SK-N-SH (cell line): ENCODE results near the gene PODXL2. TPM values are rescaled to one million over a fixed set of nuclear protein-coding genes. Genes with fewer than 3 reads are reported as not detected.

ENCODE experiments used
- CTCF ChIA-PET: fragments of 300-600, 350-600 bp; formaldehyde crosslinking; extraction: SDS; loops from one replicate; lab custom pipeline; 2021; lab: Yijun Ruan, JAX
- POLR2A ChIA-PET: fragments of 350-600 bp; sonication (Branson Sonifier 250); formaldehyde crosslinking; extraction: SDS; loops from one replicate; lab custom pipeline; 2020; ENCODE audit warnings: antibody characterized with exemption, inconsistent platforms; lab: Yijun Ruan, JAX
- DNase-seq: peaks from one replicate; pipeline ENCODE4 v3.0.0; 2012
- H2AFZ ChIP-seq: fragments of 200-600 bp; sonication (generic); 2 replicates; pipeline ENCODE4 v1.8.1; 2016; ENCODE audit warnings: antibody characterized with exemption, mild to moderate bottlenecking, low read depth
- H3F3A ChIP-seq: fragments of 200-600 bp; sonication (generic); replicated peaks from 2 replicates; pipeline ENCODE3; 2016; ENCODE audit warnings: antibody characterized with exemption, mild to moderate bottlenecking; ENCODE audit not compliant: insufficient read depth
- H3K27ac ChIP-seq, 2 experiments: fragments of 200-500 bp in 1 of 2; fragments of 200-600 bp in 1 of 2; sonication (Bioruptor generic) in 1 of 2; sonication (generic), shearing (Covaris generic) in 1 of 2; 2 replicates each; pipeline versions ENCODE4 v1.5.1 to v1.6.1; 2014 to 2016; ENCODE audit warnings: low read depth in 2 of 2, inconsistent platforms in 1 of 2, low read length in 1 of 2, mild to moderate bottlenecking in 1 of 2, mixed read lengths in 1 of 2
- H3K27me3 ChIP-seq: fragments of 200-600 bp; sonication (generic), shearing (Covaris generic); 2 replicates; pipeline ENCODE4 v1.6.1; 2016; ENCODE audit warnings: mixed run types; ENCODE audit not compliant: insufficient read depth
- H3K36me3 ChIP-seq, 2 experiments: fragments of 200-500 bp in 1 of 2; fragments of 200-600 bp in 1 of 2; sonication (Bioruptor generic) in 1 of 2; sonication (generic) in 1 of 2; replicated peaks in 1 of 2; 2 replicates each; pipeline versions ENCODE3 to v1.5.1; 2014 to 2016; ENCODE audit warnings: low read length in 1 of 2, mild to moderate bottlenecking in 1 of 2; ENCODE audit not compliant: insufficient read depth in 2 of 2, control insufficient read depth in 1 of 2
- H3K4me1 ChIP-seq, 2 experiments: fragments of 200-500 bp in 1 of 2; fragments of 200-600 bp in 1 of 2; sonication (Bioruptor generic) in 1 of 2; sonication (generic), shearing (Covaris generic) in 1 of 2; 2 replicates each; pipeline versions ENCODE4 v1.5.1 to v1.6.1; 2014 to 2016; ENCODE audit warnings: low read depth in 1 of 2, low read length in 1 of 2, mixed run types in 1 of 2; ENCODE audit not compliant: insufficient read depth in 2 of 2, control insufficient read depth in 1 of 2
- H3K4me2 ChIP-seq: fragments of 200-600 bp; sonication (generic), shearing (Covaris generic); 2 replicates; pipeline ENCODE4 v1.6.1; 2017; ENCODE audit warnings: mixed run types
- H3K4me3 ChIP-seq, 2 experiments: fragments of 200-500 bp in 1 of 2; fragments of 200-600 bp in 1 of 2; sonication (Bioruptor generic) in 1 of 2; sonication (generic), shearing (Covaris generic) in 1 of 2; 2 replicates each; pipeline versions ENCODE4 v1.5.1 to v1.8.1; 2014 to 2016; ENCODE audit warnings: low read depth in 2 of 2, inconsistent platforms in 1 of 2, low read length in 1 of 2, mild to moderate bottlenecking in 1 of 2, mixed read lengths in 1 of 2, moderate library complexity in 1 of 2
- H3K79me2 ChIP-seq: fragments of 200-600 bp; sonication (generic); 2 replicates; pipeline ENCODE4 v1.8.1; 2017; ENCODE audit warnings: mild to moderate bottlenecking; ENCODE audit not compliant: insufficient read depth
- H3K9ac ChIP-seq: fragments of 200-600 bp; sonication (generic); 2 replicates; pipeline ENCODE4 v1.6.1; 2017; ENCODE audit warnings: mixed run types
- H3K9me2 ChIP-seq: fragments of 200-600 bp; sonication (generic); 2 replicates; pipeline ENCODE4 v1.6.1; 2017; ENCODE audit warnings: mixed run types
- H3K9me3 ChIP-seq: fragments of 200-600 bp; sonication (generic); 2 replicates; pipeline ENCODE4 v1.6.1; 2017; ENCODE audit warnings: mixed run types, mild to moderate bottlenecking, moderate library complexity
- H4K20me1 ChIP-seq: fragments of 200-600 bp; sonication (generic); 2 replicates; pipeline ENCODE4 v1.6.1; 2017; ENCODE audit warnings: mild to moderate bottlenecking, mixed run types; ENCODE audit not compliant: insufficient read depth
- ELF1 ChIP-seq: IDR thresholded peaks from 2 replicates; pipeline ENCODE4 v1.4.0; 2012
- EP300 ChIP-seq, 2 experiments: IDR thresholded peaks; 2 replicates each; pipeline versions ENCODE4 v1.4.0 to v1.6.1; 2012; ENCODE audit warnings: borderline replicate concordance in 1 of 2, low read depth in 1 of 2, low read length in 1 of 2
- EZH2phosphoT487 ChIP-seq: fragments of 200-600 bp; sonication (generic); IDR thresholded peaks from 2 replicates; pipeline ENCODE4 v1.6.1; 2017; ENCODE audit warnings: low read depth, mixed run types, mild to moderate bottlenecking, antibody characterized with exemption, moderate library complexity, borderline replicate concordance
- FOXM1 ChIP-seq: IDR thresholded peaks from 2 replicates; pipeline ENCODE4 v1.4.0; 2012; ENCODE audit warnings: low read depth, mild to moderate bottlenecking
- GATA2 ChIP-seq: sonication (generic); formaldehyde crosslinking; IDR thresholded peaks from 2 replicates; pipeline ENCODE4 v1.5.0; 2020; ENCODE audit warnings: mild to moderate bottlenecking, missing genetic modification reagents
- JUND ChIP-seq: IDR thresholded peaks from 2 replicates; pipeline ENCODE4 v1.4.0; 2012
- MEF2A ChIP-seq: IDR thresholded peaks from 2 replicates; pipeline ENCODE4 v1.4.0; 2012; ENCODE audit warnings: low read depth, borderline replicate concordance
- MXI1 ChIP-seq: IDR thresholded peaks from 2 replicates; pipeline ENCODE4 v1.6.1; 2012; ENCODE audit warnings: mild to moderate bottlenecking, low read depth, low read length, improper control_type of control experiment
- NFIC ChIP-seq: IDR thresholded peaks from 2 replicates; pipeline ENCODE4 v1.4.0; 2012; ENCODE audit warnings: borderline replicate concordance
- POLR2AphosphoS5 ChIP-seq: IDR thresholded peaks from 2 replicates; pipeline ENCODE4 v1.6.1; 2012; ENCODE audit warnings: low read depth, low read length
- RCOR1 ChIP-seq: fragments of 150-350 bp; IDR thresholded peaks from 2 replicates; pipeline ENCODE4 v1.6.1; 2017; ENCODE audit warnings: antibody characterized with exemption, low read length
- RFX5 ChIP-seq: IDR thresholded peaks from 2 replicates; pipeline ENCODE4 v1.6.1; 2012; ENCODE audit warnings: mild to moderate bottlenecking, improper control_type of control experiment, low read length
- RXRA ChIP-seq: IDR thresholded peaks from 2 replicates; pipeline ENCODE4 v1.4.0; 2012; ENCODE audit warnings: low read depth, mild to moderate bottlenecking, borderline replicate concordance
- SIN3A ChIP-seq: IDR thresholded peaks from 2 replicates; pipeline ENCODE4 v1.6.1; 2012; ENCODE audit warnings: low read depth, mild to moderate bottlenecking, low read length, moderate library complexity, borderline replicate concordance
- TAF1 ChIP-seq: IDR thresholded peaks from 2 replicates; pipeline ENCODE4 v1.6.1; 2012; ENCODE audit warnings: low read depth, mild to moderate bottlenecking, low read length, moderate library complexity, borderline replicate concordance
- TCF12 ChIP-seq: IDR thresholded peaks from 2 replicates; pipeline ENCODE4 v1.4.0; 2012
- TEAD4 ChIP-seq: IDR thresholded peaks from 2 replicates; pipeline ENCODE4 v1.4.0; 2012; ENCODE audit warnings: mild to moderate bottlenecking, borderline replicate concordance; ENCODE audit not compliant: insufficient read depth
- USF2 ChIP-seq: fragments of 150-350 bp; IDR thresholded peaks from 2 replicates; pipeline ENCODE4 v1.6.1; 2017; ENCODE audit warnings: antibody characterized with exemption, low read length, low read depth, borderline replicate concordance
- YY1 ChIP-seq: IDR thresholded peaks from 2 replicates; pipeline ENCODE4 v1.4.0; 2012; ENCODE audit warnings: low read depth, mild to moderate bottlenecking
- whole genome bisulfite sequencing: methylation state at CpG from one replicate; pipeline ENCODE4 v1.1.6; 2017; ENCODE audit warnings: low lambda C conversion rate; 5-methylcytosine and 5-hydroxymethylcytosine counted together
- polyA plus RNA-seq, 3 experiments: library from polyadenylated mRNA; depleted of rRNA; stranded (reverse); fragments of >200 nt; gene quantifications; 2 replicates each; pipeline ENCODE4 v1.2.3, GENCODE V29; 2012
- TF ChIP-seq, protein P1 (sequence below): IDR thresholded peaks from 2 replicates; pipeline ENCODE4 v1.6.1; 2012; ENCODE audit warnings: mild to moderate bottlenecking, low read depth, low read length, moderate library complexity
- TF ChIP-seq, protein P2 (sequence below): IDR thresholded peaks from 2 replicates; pipeline ENCODE4 v1.4.0; 2012; ENCODE audit warnings: low read depth, borderline replicate concordance
- TF ChIP-seq, protein P3 (sequence below): IDR thresholded peaks from 2 replicates; pipeline ENCODE4 v1.4.0; 2012; ENCODE audit warnings: low read depth, borderline replicate concordance

Gene PODXL2
- polyA plus RNA-seq, 1 of the 3 experiments (the other 2 are of a cell fraction), result 27.5 TPM

DNA sequence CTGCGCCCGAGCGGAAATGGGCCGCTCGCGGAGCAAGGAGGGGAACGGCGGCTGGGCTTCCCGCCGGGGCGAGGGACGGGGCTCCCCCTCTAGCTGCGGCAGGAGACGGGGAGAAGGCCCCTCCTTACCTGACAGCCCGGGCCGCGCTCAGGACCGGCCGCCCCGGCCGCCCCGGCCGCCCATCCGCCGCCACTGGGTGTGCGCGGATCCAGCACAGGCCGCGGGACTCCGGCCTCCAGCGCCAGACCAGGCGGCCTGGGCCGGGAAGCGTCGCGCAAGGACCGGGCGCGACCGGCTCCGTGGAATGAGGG, 38.7 kb upstream of the PODXL2 start (continued):
- TF ChIP-seq POLR2AphosphoS5 (no peak), FOXM1 (no peak), TCF12 (no peak), TEAD4 (no peak), RCOR1 (no peak)
- TF ChIP-seq, all 33 proteins: peak for 0

- WGBS, result 5% methylated on average over 24 of the region's 72 CpGs
- Histone ChIP-seq H4K20me1 (peaks cover 33% of the 10 kb centered on the region), H3K79me2 (peaks cover 37% of the 10 kb centered on the region), H3K27me3 (no peaks in the 10 kb centered on the region), H3F3A (peaks cover 9% of the 10 kb centered on the region), H3K4me2 (peak within 1 kb of the TSS; percentile 98), H3K4me1 (peaks cover 4 to 22% of the 10 kb centered on the region in 2 experiments; a peak in 3 of 4 replicates), H3K36me3 (no peaks in the 10 kb centered on the region), H3K9me2 (no peaks in the 10 kb centered on the region), H3K4me3 (peak within 1 kb of the TSS; percentile 92 to 95), H3K9me3 (no peaks in the 10 kb centered on the region), H3K9ac (peak within 1 kb of the TSS; percentile 89), H3K27ac (peak within 1 kb of the TSS; percentile 81 to 89), H2AFZ (peak within 1 kb of the TSS; percentile 95)
- peak; percentile 98 for DNase-seq
- ChIA-PET CTCF (interaction anchor here (0.6 to 9.4 kb wide), 14 partner anchors 8 to 812 kb away, joined by 3 to 95 read pairs (median 3); no protein-coding TSS in a partner anchor), POLR2A (interaction anchor here (0.7 to 0.9 kb wide), 2 partner anchors 36 to 106 kb away, joined by 3 read pairs; no protein-coding TSS in a partner anchor)
- TF ChIP-seq TAF1 (peak; percentile 50; the same call in 1 of the 2 replicates), FOXM1 (no peak), USF2 (no peak), EZH2phosphoT487 (no peak), SIN3A (peak; percentile 71; the same call in 1 of the 2 replicates), GATA2 (CRISPR knock-in tag) (no peak), RXRA (peak; percentile 30; the same call in 1 of the 2 replicates), ELF1 (no peak), RFX5 (peak; percentile 85), MEF2A (no peak), YY1 (no peak), EP300 (IDR thresholded peaks at IDR 0.05; ENCODE audit: borderline replicate concordance in 1 of 2, low read depth in 1 of 2, low read length in 1 of 2) (no peak), TEAD4 (no peak), TCF12 (no peak), JUND (no peak; the same call in 1 of the 2 replicates), NFIC (no peak; the same call in 1 of the 2 replicates), RCOR1 (no peak; the same call in 1 of the 2 replicates), MXI1 (peak; percentile 84)
- TF ChIP-seq, protein P1, sequence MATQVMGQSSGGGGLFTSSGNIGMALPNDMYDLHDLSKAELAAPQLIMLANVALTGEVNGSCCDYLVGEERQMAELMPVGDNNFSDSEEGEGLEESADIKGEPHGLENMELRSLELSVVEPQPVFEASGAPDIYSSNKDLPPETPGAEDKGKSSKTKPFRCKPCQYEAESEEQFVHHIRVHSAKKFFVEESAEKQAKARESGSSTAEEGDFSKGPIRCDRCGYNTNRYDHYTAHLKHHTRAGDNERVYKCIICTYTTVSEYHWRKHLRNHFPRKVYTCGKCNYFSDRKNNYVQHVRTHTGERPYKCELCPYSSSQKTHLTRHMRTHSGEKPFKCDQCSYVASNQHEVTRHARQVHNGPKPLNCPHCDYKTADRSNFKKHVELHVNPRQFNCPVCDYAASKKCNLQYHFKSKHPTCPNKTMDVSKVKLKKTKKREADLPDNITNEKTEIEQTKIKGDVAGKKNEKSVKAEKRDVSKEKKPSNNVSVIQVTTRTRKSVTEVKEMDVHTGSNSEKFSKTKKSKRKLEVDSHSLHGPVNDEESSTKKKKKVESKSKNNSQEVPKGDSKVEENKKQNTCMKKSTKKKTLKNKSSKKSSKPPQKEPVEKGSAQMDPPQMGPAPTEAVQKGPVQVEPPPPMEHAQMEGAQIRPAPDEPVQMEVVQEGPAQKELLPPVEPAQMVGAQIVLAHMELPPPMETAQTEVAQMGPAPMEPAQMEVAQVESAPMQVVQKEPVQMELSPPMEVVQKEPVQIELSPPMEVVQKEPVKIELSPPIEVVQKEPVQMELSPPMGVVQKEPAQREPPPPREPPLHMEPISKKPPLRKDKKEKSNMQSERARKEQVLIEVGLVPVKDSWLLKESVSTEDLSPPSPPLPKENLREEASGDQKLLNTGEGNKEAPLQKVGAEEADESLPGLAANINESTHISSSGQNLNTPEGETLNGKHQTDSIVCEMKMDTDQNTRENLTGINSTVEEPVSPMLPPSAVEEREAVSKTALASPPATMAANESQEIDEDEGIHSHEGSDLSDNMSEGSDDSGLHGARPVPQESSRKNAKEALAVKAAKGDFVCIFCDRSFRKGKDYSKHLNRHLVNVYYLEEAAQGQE, result no peak
- TF ChIP-seq, protein P2, sequence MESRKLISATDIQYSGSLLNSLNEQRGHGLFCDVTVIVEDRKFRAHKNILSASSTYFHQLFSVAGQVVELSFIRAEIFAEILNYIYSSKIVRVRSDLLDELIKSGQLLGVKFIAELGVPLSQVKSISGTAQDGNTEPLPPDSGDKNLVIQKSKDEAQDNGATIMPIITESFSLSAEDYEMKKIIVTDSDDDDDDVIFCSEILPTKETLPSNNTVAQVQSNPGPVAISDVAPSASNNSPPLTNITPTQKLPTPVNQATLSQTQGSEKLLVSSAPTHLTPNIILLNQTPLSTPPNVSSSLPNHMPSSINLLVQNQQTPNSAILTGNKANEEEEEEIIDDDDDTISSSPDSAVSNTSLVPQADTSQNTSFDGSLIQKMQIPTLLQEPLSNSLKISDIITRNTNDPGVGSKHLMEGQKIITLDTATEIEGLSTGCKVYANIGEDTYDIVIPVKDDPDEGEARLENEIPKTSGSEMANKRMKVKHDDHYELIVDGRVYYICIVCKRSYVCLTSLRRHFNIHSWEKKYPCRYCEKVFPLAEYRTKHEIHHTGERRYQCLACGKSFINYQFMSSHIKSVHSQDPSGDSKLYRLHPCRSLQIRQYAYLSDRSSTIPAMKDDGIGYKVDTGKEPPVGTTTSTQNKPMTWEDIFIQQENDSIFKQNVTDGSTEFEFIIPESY, result no peak
- TF ChIP-seq, protein P3, sequence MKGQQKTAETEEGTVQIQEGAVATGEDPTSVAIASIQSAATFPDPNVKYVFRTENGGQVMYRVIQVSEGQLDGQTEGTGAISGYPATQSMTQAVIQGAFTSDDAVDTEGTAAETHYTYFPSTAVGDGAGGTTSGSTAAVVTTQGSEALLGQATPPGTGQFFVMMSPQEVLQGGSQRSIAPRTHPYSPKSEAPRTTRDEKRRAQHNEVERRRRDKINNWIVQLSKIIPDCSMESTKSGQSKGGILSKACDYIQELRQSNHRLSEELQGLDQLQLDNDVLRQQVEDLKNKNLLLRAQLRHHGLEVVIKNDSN, result no peak
Measured at GRCh38 chr3:127590593-127591465, 38.2 kb upstream of the PODXL2 start, which contains the start of gene TPRA1. TPRA1 (minus strand) TSS chr3:127590733; CDS start chr3:127580146, 10,587 bp downstream.
